ENCODE results near the gene SYT15.
"Not testable (repeated sequence)": the region's sequence is repeated elsewhere in the genome, so short reads cannot be mapped to it uniquely, and the experiment has no call there.

- not testable (repeated sequence) for TF ChIP-seq CTCF (IDR thresholded peaks at IDR 0.05; ENCODE audit: insufficient read depth, low read depth, low read length); EZH2 (IDR thresholded peaks at IDR 0.05; ENCODE audit: insufficient read depth, low read length)
Measured at GRCh38 chr10:46623899-46624654, 45.1 kb downstream of the SYT15 start.

All from astrocyte (in vitro differentiated cells and primary cell).